MM.1S (cell line): Measurements from ENCODE around the gene HES1.

Source experiments
- CTCF ChIP-seq: fragments of 300-600 bp; sonication (generic); IDR thresholded peaks from 2 replicates; pipeline ENCODE4 v1.5.1; 2016; ENCODE audit warnings: antibody characterized with exemption, low read length, mixed read lengths
- EZH2 ChIP-seq: fragments of 300-600 bp; sonication (generic); optimal IDR thresholded peaks from 2 replicates; pipeline ENCODE3; 2017; ENCODE audit warnings: low read depth, mild to moderate bottlenecking, antibody characterized with exemption, low read length, mixed read lengths
- EZH2phosphoT487 ChIP-seq: fragments of 300-600 bp; sonication (generic); IDR thresholded peaks from 2 replicates; pipeline ENCODE4 v1.6.1; 2018; ENCODE audit warnings: antibody characterized with exemption, low read length

- TF ChIP-seq CTCF (no peak), EZH2 (no peak), EZH2phosphoT487 (no peak)
Observed at GRCh38 chr3:194165271-194166018, 29.5 kb downstream of the HES1 start.
